Measurements from ENCODE around the gene JPT2. TPM values are rescaled to one million over a fixed set of nuclear protein-coding genes. Genes with fewer than 3 reads are reported as not detected.

The JPT2 gene
- total and polyA plus RNA-seq, 10 of the 15 experiments (the other 5 are each of a cell fraction or from before 2014, with no cell fraction given), result 11.7 to 78.4 (median 48.4) TPM

DNA sequence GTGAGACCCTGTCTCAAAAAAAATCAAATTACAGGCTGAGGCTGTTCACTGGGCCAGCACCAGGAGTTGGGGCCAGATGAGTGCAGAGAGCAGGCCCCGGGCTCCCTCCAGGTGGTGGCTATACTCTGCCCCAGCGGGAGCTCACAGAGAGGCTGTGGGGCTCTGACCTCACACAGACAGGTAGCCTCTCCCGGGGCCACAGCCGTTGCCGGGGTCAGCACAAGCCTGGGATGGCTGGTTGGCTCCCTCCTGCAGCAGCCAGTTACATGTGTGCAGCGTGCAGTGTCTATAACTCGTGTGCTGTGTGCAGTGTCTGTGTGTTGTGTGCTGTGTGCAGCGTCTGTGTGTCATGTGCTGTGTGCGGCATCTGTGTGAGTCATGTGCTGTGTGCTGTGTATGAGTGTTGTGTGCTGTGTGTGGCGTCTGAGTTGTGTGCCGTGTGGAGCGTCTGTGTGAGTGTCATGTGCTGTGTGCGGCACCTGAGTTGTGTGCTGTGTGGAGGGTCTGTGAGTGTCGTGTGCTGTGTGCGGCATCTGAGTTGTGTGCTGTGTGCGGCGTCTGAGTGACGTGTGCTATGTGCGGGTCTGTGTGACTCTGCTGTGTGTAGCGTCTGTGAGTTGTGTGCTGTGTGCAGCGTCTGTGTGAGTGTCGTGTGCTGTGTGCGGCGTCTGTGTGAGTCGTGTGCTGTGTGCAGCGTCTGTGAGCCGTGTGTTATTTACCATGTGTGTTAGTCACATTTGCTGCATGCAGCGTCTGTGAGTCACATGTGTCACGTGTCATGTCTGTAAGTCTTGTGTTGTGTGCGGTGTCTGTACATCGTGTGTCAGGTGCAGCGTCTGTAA, 48.8 kb downstream of the JPT2 start:
- Histone ChIP-seq H3K27ac (ENCODE audit: control insufficient read depth, insufficient read depth) (no peak overlapping the region), H3K4me1 (ENCODE audit: control insufficient read depth, insufficient read depth, low read length) (peaks cover 15% of the 10 kb centered on the region), H3K79me2 (ENCODE audit: control insufficient read depth, insufficient read depth, low read length) (peaks cover 1% of the 10 kb centered on the region), H3K9ac (ENCODE audit: control insufficient read depth, insufficient read depth, low read length) (no peak overlapping the region), H3K9me3 (replicated peaks; ENCODE audit: control insufficient read depth, insufficient read depth, low read length) (no peaks in the 10 kb centered on the region), H3K4me3 (no peak overlapping the region), H3K4me2 (ENCODE audit: control insufficient read depth, insufficient read depth) (no peak overlapping the region), H3K27me3 (replicated peaks in 1 of 2; ENCODE audit: control insufficient read depth in 2 of 2, insufficient read depth in 2 of 2, low read length in 1 of 2) (no peaks in the 10 kb centered on the region), H3K36me3 (ENCODE audit: control insufficient read depth in 2 of 2, insufficient read depth in 2 of 2, low read length in 1 of 2) (peaks cover 9 to 20% of the 10 kb centered on the region in 2 experiments), H4K20me1 (ENCODE audit: control insufficient read depth, insufficient read depth) (no peaks in the 10 kb centered on the region; the same call in 1 of the 2 replicates), H2AFZ (ENCODE audit: control insufficient read depth, low read depth, low read length) (no peak overlapping the region)
- TF ChIP-seq BRCA1 (IDR thresholded peaks at IDR 0.05; ENCODE audit: low read depth, low read length) (no peak), POLR2AphosphoS2 (IDR thresholded peaks at IDR 0.05; ENCODE audit: low read depth, low read length) (no peak), TARDBP (IDR thresholded peaks at IDR 0.05; ENCODE audit: borderline replicate concordance) (no peak), PML (IDR thresholded peaks at IDR 0.05; ENCODE audit: low read length) (no peak), NFIC (IDR thresholded peaks at IDR 0.05; ENCODE audit: low read depth, low read length) (peak; percentile 35), SREBF1 (IDR thresholded peaks at IDR 0.05; ENCODE audit: low read length) (no peak), KLF5 (IDR thresholded peaks at IDR 0.05; ENCODE audit: partially characterized antibody) (no peak), CHD1 (IDR thresholded peaks at IDR 0.05; ENCODE audit: low read depth, low read length) (no peak), TCF3 (IDR thresholded peaks at IDR 0.05; ENCODE audit: borderline replicate concordance, insufficient read depth, low read depth, low read length) (peak; percentile 66; the same call in 1 of the 2 replicates)
- TF ChIP-seq, protein P1, sequence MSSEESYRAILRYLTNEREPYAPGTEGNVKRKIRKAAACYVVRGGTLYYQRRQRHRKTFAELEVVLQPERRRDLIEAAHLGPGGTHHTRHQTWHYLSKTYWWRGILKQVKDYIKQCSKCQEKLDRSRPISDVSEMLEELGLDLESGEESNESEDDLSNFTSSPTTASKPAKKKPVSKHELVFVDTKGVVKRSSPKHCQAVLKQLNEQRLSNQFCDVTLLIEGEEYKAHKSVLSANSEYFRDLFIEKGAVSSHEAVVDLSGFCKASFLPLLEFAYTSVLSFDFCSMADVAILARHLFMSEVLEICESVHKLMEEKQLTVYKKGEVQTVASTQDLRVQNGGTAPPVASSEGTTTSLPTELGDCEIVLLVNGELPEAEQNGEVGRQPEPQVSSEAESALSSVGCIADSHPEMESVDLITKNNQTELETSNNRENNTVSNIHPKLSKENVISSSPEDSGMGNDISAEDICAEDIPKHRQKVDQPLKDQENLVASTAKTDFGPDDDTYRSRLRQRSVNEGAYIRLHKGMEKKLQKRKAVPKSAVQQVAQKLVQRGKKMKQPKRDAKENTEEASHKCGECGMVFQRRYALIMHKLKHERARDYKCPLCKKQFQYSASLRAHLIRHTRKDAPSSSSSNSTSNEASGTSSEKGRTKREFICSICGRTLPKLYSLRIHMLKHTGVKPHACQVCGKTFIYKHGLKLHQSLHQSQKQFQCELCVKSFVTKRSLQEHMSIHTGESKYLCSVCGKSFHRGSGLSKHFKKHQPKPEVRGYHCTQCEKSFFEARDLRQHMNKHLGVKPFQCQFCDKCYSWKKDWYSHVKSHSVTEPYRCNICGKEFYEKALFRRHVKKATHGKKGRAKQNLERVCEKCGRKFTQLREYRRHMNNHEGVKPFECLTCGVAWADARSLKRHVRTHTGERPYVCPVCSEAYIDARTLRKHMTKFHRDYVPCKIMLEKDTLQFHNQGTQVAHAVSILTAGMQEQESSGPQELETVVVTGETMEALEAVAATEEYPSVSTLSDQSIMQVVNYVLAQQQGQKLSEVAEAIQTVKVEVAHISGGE (CRISPR knock-in tag; IDR thresholded peaks at IDR 0.05), result no peak
- TF ChIP-seq, protein P2, sequence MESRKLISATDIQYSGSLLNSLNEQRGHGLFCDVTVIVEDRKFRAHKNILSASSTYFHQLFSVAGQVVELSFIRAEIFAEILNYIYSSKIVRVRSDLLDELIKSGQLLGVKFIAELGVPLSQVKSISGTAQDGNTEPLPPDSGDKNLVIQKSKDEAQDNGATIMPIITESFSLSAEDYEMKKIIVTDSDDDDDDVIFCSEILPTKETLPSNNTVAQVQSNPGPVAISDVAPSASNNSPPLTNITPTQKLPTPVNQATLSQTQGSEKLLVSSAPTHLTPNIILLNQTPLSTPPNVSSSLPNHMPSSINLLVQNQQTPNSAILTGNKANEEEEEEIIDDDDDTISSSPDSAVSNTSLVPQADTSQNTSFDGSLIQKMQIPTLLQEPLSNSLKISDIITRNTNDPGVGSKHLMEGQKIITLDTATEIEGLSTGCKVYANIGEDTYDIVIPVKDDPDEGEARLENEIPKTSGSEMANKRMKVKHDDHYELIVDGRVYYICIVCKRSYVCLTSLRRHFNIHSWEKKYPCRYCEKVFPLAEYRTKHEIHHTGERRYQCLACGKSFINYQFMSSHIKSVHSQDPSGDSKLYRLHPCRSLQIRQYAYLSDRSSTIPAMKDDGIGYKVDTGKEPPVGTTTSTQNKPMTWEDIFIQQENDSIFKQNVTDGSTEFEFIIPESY (IDR thresholded peaks at IDR 0.05), result no peak
- TF ChIP-seq, protein P3, sequence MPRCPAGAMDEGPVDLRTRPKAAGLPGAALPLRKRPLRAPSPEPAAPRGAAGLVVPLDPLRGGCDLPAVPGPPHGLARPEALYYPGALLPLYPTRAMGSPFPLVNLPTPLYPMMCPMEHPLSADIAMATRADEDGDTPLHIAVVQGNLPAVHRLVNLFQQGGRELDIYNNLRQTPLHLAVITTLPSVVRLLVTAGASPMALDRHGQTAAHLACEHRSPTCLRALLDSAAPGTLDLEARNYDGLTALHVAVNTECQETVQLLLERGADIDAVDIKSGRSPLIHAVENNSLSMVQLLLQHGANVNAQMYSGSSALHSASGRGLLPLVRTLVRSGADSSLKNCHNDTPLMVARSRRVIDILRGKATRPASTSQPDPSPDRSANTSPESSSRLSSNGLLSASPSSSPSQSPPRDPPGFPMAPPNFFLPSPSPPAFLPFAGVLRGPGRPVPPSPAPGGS (IDR thresholded peaks at IDR 0.05; ENCODE audit: borderline replicate concordance, insufficient read depth, low read depth, low read length, poor library complexity, severe bottlenecking), result peak; percentile 98
- TF ChIP-seq, protein P4, sequence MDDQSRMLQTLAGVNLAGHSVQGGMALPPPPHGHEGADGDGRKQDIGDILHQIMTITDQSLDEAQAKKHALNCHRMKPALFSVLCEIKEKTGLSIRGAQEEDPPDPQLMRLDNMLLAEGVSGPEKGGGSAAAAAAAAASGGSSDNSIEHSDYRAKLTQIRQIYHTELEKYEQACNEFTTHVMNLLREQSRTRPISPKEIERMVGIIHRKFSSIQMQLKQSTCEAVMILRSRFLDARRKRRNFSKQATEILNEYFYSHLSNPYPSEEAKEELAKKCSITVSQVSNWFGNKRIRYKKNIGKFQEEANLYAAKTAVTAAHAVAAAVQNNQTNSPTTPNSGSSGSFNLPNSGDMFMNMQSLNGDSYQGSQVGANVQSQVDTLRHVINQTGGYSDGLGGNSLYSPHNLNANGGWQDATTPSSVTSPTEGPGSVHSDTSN (IDR thresholded peaks at IDR 0.05; ENCODE audit: insufficient replicate concordance, low read depth, low read length), result peak; percentile 40
- no peak for ATAC-seq
- FAIRE-seq, result no peak
- 97% methylated on average over 32 of the region's 32 CpGs for whole genome bisulfite sequencing (ENCODE audit: insufficient coverage, insufficient replicate concordance, low lambda C conversion rate, missing lambda C conversion rate)
- SMC1A ChIA-PET (ENCODE audit: uncharacterized antibody, unreplicated experiment), result interaction anchor here (1.2 to 1.3 kb wide), 2 partner anchors 19 to 21 kb away, joined by 3 read pairs; partner anchors contain the start of gene MAPK8IP3
- no TSS peak for BruUV-seq (replicated peaks)
- intact Hi-C loops (cut with micrococcal nuclease; ENCODE audit: unreplicated experiment) (no loop called here), in situ Hi-C loops (cut with MboI) (no loop called here)
- RAD21 ChIA-PET (ENCODE audit: unreplicated experiment), result no interaction called here
- CTCF ChIA-PET, result interaction anchor here (0.7 to 1.3 kb wide), 2 partner anchors 15 to 47 kb away, joined by 3 read pairs; no protein-coding TSS in a partner anchor
- POLR2A ChIA-PET, result no interaction called here
- no peak for DNase-seq (ENCODE audit: low read depth, low spot score)
